Astrocyte of the cerebellum (primary cell): ENCODE results near the gene ACACB.

Experiments
- DNase-seq: peaks from one replicate; pipeline ENCODE4 v3.0.0-alpha.2; 2011; ENCODE audit warnings: low read depth
- H3K4me3 ChIP-seq: 2 replicates; pipeline ENCODE4 v1.5.1; 2011; ENCODE audit warnings: mild to moderate bottlenecking, low read depth, low read length, moderate library complexity
- CTCF ChIP-seq: IDR thresholded peaks from 2 replicates; pipeline ENCODE4 v1.5.1; 2012; ENCODE audit warnings: low read length, low read depth, moderate library complexity, mild to moderate bottlenecking; ENCODE audit errors: missing control alignments
- in situ Hi-C: cut with HindIII; loops from 2 replicates; pipeline ENCODE4 v1.10.0; 2017; ENCODE audit warnings: low sequenced_read_pairs

Gene ACACB

GRCh38 chr12:109292342-109292711, 175.9 kb downstream of the ACACB start:
- no peak for TF ChIP-seq CTCF
- no peak for DNase-seq
- in situ Hi-C loops, result no loop called here
- H3K4me3 ChIP-seq, result no peak overlapping the region

GRCh38 chr12:109293106-109293505, 176.7 kb downstream of the ACACB start:
- no peak for TF ChIP-seq CTCF
- in situ Hi-C loops, result no loop called here
- H3K4me3 ChIP-seq, result no peak overlapping the region
- DNase-seq, result no peak

GRCh38 chr12:109294286-109294796, 178.0 kb downstream of the ACACB start:
- in situ Hi-C loops, result no loop called here
- no peak overlapping the region for H3K4me3 ChIP-seq
- DNase-seq, result no peak
- no peak for TF ChIP-seq CTCF

- no peak for TF ChIP-seq CTCF
- in situ Hi-C loops, result no loop called here
- DNase-seq, result no peak
- H3K4me3 ChIP-seq, result no peak overlapping the region
These were observed 179.5 kb downstream of the ACACB start for GRCh38 chr12:109295764-109296425.

GRCh38 chr12:109296431-109296830, 180.0 kb downstream of the ACACB start:
- H3K4me3 ChIP-seq, result no peak overlapping the region
- in situ Hi-C loops, result no loop called here
- TF ChIP-seq CTCF, result no peak
- no peak for DNase-seq

- no peak for DNase-seq
- TF ChIP-seq CTCF, result no peak
- H3K4me3 ChIP-seq, result no peak overlapping the region
- in situ Hi-C loops, result no loop called here
These were observed 183.5 kb downstream of the ACACB start for GRCh38 chr12:109299849-109300248.
